Cardiac fibroblast (primary cell): Measurements from ENCODE around the gene GARNL3.

Source experiments
- DNase-seq, 2 donors: peaks; one replicate each; pipeline versions ENCODE4 v3.0.0 to v3.0.0-alpha.2; 2010; ENCODE audit warnings: low read depth in 2 of 2
- H3K4me3 ChIP-seq, 2 donors: replicated peaks in 1 of 2; 1 replicate in 1 of 2; 2 replicates in 1 of 2; pipeline ENCODE4 v1.5.1; 2011; ENCODE audit warnings: low read depth in 2 of 2, low read length in 2 of 2, mild to moderate bottlenecking in 2 of 2, moderate library complexity in 1 of 2
- TF ChIP-seq, protein P1 (sequence below): IDR thresholded peaks from one replicate; pipeline ENCODE4 v1.5.1; 2011; ENCODE audit warnings: low read depth, mild to moderate bottlenecking, low read length, inconsistent platforms

The GARNL3 gene

GRCh38 chr9:127221695-127222094, 42.9 kb upstream of the GARNL3 start:
- no peak overlapping the region for H3K4me3 ChIP-seq
- DNase-seq: no peak
- TF ChIP-seq, protein P1, sequence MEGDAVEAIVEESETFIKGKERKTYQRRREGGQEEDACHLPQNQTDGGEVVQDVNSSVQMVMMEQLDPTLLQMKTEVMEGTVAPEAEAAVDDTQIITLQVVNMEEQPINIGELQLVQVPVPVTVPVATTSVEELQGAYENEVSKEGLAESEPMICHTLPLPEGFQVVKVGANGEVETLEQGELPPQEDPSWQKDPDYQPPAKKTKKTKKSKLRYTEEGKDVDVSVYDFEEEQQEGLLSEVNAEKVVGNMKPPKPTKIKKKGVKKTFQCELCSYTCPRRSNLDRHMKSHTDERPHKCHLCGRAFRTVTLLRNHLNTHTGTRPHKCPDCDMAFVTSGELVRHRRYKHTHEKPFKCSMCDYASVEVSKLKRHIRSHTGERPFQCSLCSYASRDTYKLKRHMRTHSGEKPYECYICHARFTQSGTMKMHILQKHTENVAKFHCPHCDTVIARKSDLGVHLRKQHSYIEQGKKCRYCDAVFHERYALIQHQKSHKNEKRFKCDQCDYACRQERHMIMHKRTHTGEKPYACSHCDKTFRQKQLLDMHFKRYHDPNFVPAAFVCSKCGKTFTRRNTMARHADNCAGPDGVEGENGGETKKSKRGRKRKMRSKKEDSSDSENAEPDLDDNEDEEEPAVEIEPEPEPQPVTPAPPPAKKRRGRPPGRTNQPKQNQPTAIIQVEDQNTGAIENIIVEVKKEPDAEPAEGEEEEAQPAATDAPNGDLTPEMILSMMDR: no peak

DNA sequence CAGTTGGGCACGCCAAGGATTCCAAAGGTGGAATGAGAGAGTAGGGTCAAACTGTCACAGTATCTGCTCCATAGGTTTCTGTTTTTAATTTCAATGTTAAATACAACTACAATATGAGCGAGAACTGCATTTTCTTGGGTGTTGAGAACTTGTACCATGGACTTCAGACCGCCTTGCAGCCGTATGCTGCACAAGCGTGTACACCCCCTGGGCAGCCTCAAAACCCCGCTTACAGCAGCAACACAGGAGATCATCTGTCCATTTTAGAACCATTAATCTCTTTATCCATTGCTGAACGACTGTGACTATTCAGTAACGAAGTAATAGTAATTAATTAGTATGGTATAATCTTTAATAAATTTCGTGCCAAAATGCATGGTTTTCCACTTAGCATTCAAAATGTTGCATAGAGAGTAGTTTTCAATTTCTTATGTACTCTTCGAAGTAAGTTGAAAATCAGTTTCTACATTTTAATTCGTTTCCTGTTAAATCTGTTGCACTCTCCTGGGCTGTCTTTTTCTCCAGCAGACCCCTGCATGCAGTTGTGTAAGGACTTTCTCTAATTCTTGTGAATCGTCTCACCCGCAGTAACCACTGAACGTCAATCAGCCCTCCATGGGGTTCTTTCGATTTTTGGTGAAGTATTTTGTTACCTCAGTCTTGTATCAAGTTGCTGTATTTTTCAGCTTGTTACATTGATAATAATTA, 42.0 kb upstream of the GARNL3 start:
- no peak overlapping the region for H3K4me3 ChIP-seq
- TF ChIP-seq, protein P1: no peak
- no peak for DNase-seq

- TF ChIP-seq, protein P1: no peak
- no peak for DNase-seq
- H3K4me3 ChIP-seq: no peak overlapping the region
Measured at GRCh38 chr9:127223266-127223665, 41.3 kb upstream of the GARNL3 start.

- no peak overlapping the region for H3K4me3 ChIP-seq
- DNase-seq: no peak
- TF ChIP-seq, protein P1: no peak
Measured at GRCh38 chr9:127223810-127224177, 40.8 kb upstream of the GARNL3 start.

- H3K4me3 ChIP-seq: peak overlapping the region; percentile 50 to 51
- TF ChIP-seq, protein P1: peak; percentile 22
- peak; percentile 59 to 82 for DNase-seq
Measured at GRCh38 chr9:127224178-127224882, 40.2 kb upstream of the GARNL3 start.

- peak overlapping the region; percentile 50 to 56 for H3K4me3 ChIP-seq
- peak; percentile 85 to 93 for DNase-seq
- TF ChIP-seq, protein P1: no peak
Measured at GRCh38 chr9:127224883-127225739, 39.5 kb upstream of the GARNL3 start.
